ENCODE measurements around the gene RBBP4. TPM values are rescaled to one million over a fixed set of nuclear protein-coding genes. Genes with fewer than 3 reads are reported as not detected.

Gene RBBP4
- total and polyA plus RNA-seq, 2 of the 13 experiments (the other 11 are each of a cell fraction or from before 2014, with no cell fraction given) = 64.4 to 166 TPM

GRCh38 chr1:32681999-32682398 lies 31.0 kb downstream of the RBBP4 start:
- ChIA-PET POLR2A (no interaction called here), CTCF (ENCODE audit: low intra/inter-chr PET ratio, low total read pairs) (no interaction called here)
- Histone ChIP-seq H3K36me3 (replicated peaks in 1 of 2; ENCODE audit: control insufficient read depth in 1 of 2, insufficient read depth in 2 of 2, low read length in 2 of 2) (peaks cover 6 to 70% of the 10 kb centered on the region in 2 experiments), H2AFZ (ENCODE audit: low read length) (no peak overlapping the region), H3K4me2 (ENCODE audit: low read depth, low read length) (no peak overlapping the region), H3K79me2 (ENCODE audit: insufficient read depth, low read length) (no peaks in the 10 kb centered on the region), H3K9ac (ENCODE audit: insufficient read depth, low read depth, low read length) (no peak overlapping the region), H3K4me3 (replicated peaks in 1 of 3; ENCODE audit: insufficient read depth in 1 of 3, low read depth in 2 of 3, low read length in 3 of 3) (no peak overlapping the region), H3K4me1 (ENCODE audit: insufficient read depth, low read length) (no peaks in the 10 kb centered on the region), H4K20me1 (ENCODE audit: insufficient read depth, low read length) (no peaks in the 10 kb centered on the region; the same call in 1 of the 2 replicates), H3K27me3 (ENCODE audit: control insufficient read depth in 1 of 2, insufficient read depth in 2 of 2, low read length in 2 of 2) (no peaks in the 10 kb centered on the region), H3K27ac (ENCODE audit: extremely low read length, insufficient read depth, low read length) (no peak overlapping the region), H3K9me3 (ENCODE audit: low read length) (no peaks in the 10 kb centered on the region)
- no peak for TF ChIP-seq ETV6 (CRISPR knock-in tag; conservative IDR thresholded peaks at IDR 0.05)
- TF ChIP-seq TGIF2 (CRISPR knock-in tag; IDR thresholded peaks at IDR 0.05) = no peak
- TF ChIP-seq ZNF367 (CRISPR knock-in tag; IDR thresholded peaks at IDR 0.05; ENCODE audit: borderline replicate concordance) = no peak
- TF ChIP-seq POLR2AphosphoS2 (IDR thresholded peaks at IDR 0.05; ENCODE audit: low read depth, low read length) = no peak
- no peak for TF ChIP-seq ZNF484 (CRISPR knock-in tag; IDR thresholded peaks at IDR 0.05; ENCODE audit: borderline replicate concordance, low read depth)
- TF ChIP-seq KDM4B (CRISPR knock-in tag; IDR thresholded peaks at IDR 0.05) = no peak
- no peak for TF ChIP-seq CERS6 (CRISPR knock-in tag; IDR thresholded peaks at IDR 0.05)
- TF ChIP-seq MYPOP (CRISPR knock-in tag; IDR thresholded peaks at IDR 0.05) = no peak
- TF ChIP-seq ZNF407 (CRISPR knock-in tag; IDR thresholded peaks at IDR 0.05; ENCODE audit: not compliant biosample characterization) = no peak
- TF ChIP-seq USF2 (IDR thresholded peaks at IDR 0.05; ENCODE audit: low read depth, low read length) = no peak
- no peak for TF ChIP-seq USF2 (CRISPR knock-in tag; IDR thresholded peaks at IDR 0.05; ENCODE audit: borderline replicate concordance)
- FAIRE-seq = no peak
- in situ Hi-C loops (cut with HindIII; ENCODE audit: extremely low pct_ligation_motif_present, low pct_unique_long_range_greater_than_20kb) = no loop called here
- no TSS peak for BruUV-seq (replicated peaks)
- ATAC-seq = no peak
- no peak for DNase-seq (ENCODE audit: low spot score)
- 73% methylated on average over 3 of the region's 3 CpGs for WGBS (ENCODE audit: low lambda C conversion rate)
- intact Hi-C loops (cut with micrococcal nuclease; ENCODE audit: unreplicated experiment) = no loop called here
